GM10266 (cell line): ENCODE measurements around the gene KLHL26.
A peak's percentile ranks its signal among the peaks of the same experiment; 100 is the strongest.

Source experiments
- DNase-seq: peaks from one replicate; pipeline ENCODE4 v3.0.0; 2012; ENCODE audit errors: extremely low spot score
- CTCF ChIP-seq: IDR thresholded peaks from 2 replicates; pipeline ENCODE4 v1.5.1; 2012; ENCODE audit warnings: mild to moderate bottlenecking, low read depth; ENCODE audit not compliant: control insufficient read depth, insufficient read depth; ENCODE audit errors: missing control alignments

KLHL26 gene

GRCh38 chr19:18670312-18670711 lies 33.5 kb downstream of the KLHL26 start:
- no peak for TF ChIP-seq CTCF

GRCh38 chr19:18671303-18672043 lies 34.6 kb downstream of the KLHL26 start:
- DNase-seq = no peak
- TF ChIP-seq CTCF = no peak

More at GRCh38 chr19:18670312-18670711, 33.5 kb downstream of the KLHL26 start:
- no peak for DNase-seq

GRCh38 chr19:18672044-18672451 lies 35.2 kb downstream of the KLHL26 start:
- DNase-seq = no peak
- no peak for TF ChIP-seq CTCF

GRCh38 chr19:18672606-18673337 lies 35.9 kb downstream of the KLHL26 start:
- DNase-seq = no peak
- peak; percentile 28 for TF ChIP-seq CTCF

GRCh38 chr19:18674616-18675015 lies 37.8 kb downstream of the KLHL26 start:
- DNase-seq = no peak

DNA sequence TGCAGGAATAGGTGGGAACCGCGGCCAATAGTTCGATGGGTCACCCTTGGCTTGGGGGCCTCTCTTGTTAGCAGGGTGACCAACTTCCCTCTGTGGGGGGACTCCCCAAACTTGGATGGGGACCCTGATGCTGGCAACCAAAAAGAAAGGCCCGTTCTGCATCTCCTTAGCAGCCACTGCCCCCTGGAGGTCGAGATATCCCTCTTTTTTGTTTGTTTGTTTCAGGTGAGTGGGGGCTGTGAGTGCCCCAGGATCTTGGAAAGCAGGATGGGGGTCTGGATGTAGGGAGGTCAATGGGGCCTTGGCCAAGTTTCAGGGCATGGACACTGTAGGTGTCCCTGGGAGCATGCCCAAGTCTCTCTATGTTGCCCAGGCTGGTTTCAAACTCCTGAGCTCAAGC lies 39.0 kb downstream of the KLHL26 start:
- TF ChIP-seq CTCF = peak; percentile 46
- DNase-seq = peak; percentile 62

More at GRCh38 chr19:18674616-18675015, 37.8 kb downstream of the KLHL26 start:
- no peak for TF ChIP-seq CTCF

GRCh38 chr19:18676692-18677091 lies 39.9 kb downstream of the KLHL26 start:
- no peak for DNase-seq

More at GRCh38 chr19:18676692-18677091, 39.9 kb downstream of the KLHL26 start:
- no peak for TF ChIP-seq CTCF
